SK-N-SH (cell line): ENCODE results near the gene C1QTNF5. TPM values are rescaled to one million over a fixed set of nuclear protein-coding genes. Genes with fewer than 3 reads are reported as not detected.

Experiments used
- CTCF ChIA-PET: fragments of 300-600, 350-600 bp; formaldehyde crosslinking; extraction: SDS; loops from one replicate; lab custom pipeline; 2021; lab: Yijun Ruan, JAX
- POLR2A ChIA-PET: fragments of 350-600 bp; sonication (Branson Sonifier 250); formaldehyde crosslinking; extraction: SDS; loops from one replicate; lab custom pipeline; 2020; ENCODE audit warnings: antibody characterized with exemption, inconsistent platforms; lab: Yijun Ruan, JAX
- DNase-seq: peaks from one replicate; pipeline ENCODE4 v3.0.0; 2012
- H2AFZ ChIP-seq: fragments of 200-600 bp; sonication (generic); 2 replicates; pipeline ENCODE4 v1.8.1; 2016; ENCODE audit warnings: antibody characterized with exemption, mild to moderate bottlenecking, low read depth
- H3F3A ChIP-seq: fragments of 200-600 bp; sonication (generic); replicated peaks from 2 replicates; pipeline ENCODE3; 2016; ENCODE audit warnings: antibody characterized with exemption, mild to moderate bottlenecking; ENCODE audit not compliant: insufficient read depth
- H3K27ac ChIP-seq, 2 experiments: fragments of 200-500 bp in 1 of 2; fragments of 200-600 bp in 1 of 2; sonication (Bioruptor generic) in 1 of 2; sonication (generic), shearing (Covaris generic) in 1 of 2; 2 replicates each; pipeline versions ENCODE4 v1.5.1 to v1.6.1; 2014 to 2016; ENCODE audit warnings: low read depth in 2 of 2, inconsistent platforms in 1 of 2, low read length in 1 of 2, mild to moderate bottlenecking in 1 of 2, mixed read lengths in 1 of 2
- H3K27me3 ChIP-seq: fragments of 200-600 bp; sonication (generic), shearing (Covaris generic); 2 replicates; pipeline ENCODE4 v1.6.1; 2016; ENCODE audit warnings: mixed run types; ENCODE audit not compliant: insufficient read depth
- H3K36me3 ChIP-seq, 2 experiments: fragments of 200-500 bp in 1 of 2; fragments of 200-600 bp in 1 of 2; sonication (Bioruptor generic) in 1 of 2; sonication (generic) in 1 of 2; replicated peaks in 1 of 2; 2 replicates each; pipeline versions ENCODE3 to v1.5.1; 2014 to 2016; ENCODE audit warnings: low read length in 1 of 2, mild to moderate bottlenecking in 1 of 2; ENCODE audit not compliant: insufficient read depth in 2 of 2, control insufficient read depth in 1 of 2
- H3K4me1 ChIP-seq, 2 experiments: fragments of 200-500 bp in 1 of 2; fragments of 200-600 bp in 1 of 2; sonication (Bioruptor generic) in 1 of 2; sonication (generic), shearing (Covaris generic) in 1 of 2; 2 replicates each; pipeline versions ENCODE4 v1.5.1 to v1.6.1; 2014 to 2016; ENCODE audit warnings: low read depth in 1 of 2, low read length in 1 of 2, mixed run types in 1 of 2; ENCODE audit not compliant: insufficient read depth in 2 of 2, control insufficient read depth in 1 of 2
- H3K4me2 ChIP-seq: fragments of 200-600 bp; sonication (generic), shearing (Covaris generic); 2 replicates; pipeline ENCODE4 v1.6.1; 2017; ENCODE audit warnings: mixed run types
- H3K4me3 ChIP-seq, 2 experiments: fragments of 200-500 bp in 1 of 2; fragments of 200-600 bp in 1 of 2; sonication (Bioruptor generic) in 1 of 2; sonication (generic), shearing (Covaris generic) in 1 of 2; 2 replicates each; pipeline versions ENCODE4 v1.5.1 to v1.8.1; 2014 to 2016; ENCODE audit warnings: low read depth in 2 of 2, inconsistent platforms in 1 of 2, low read length in 1 of 2, mild to moderate bottlenecking in 1 of 2, mixed read lengths in 1 of 2, moderate library complexity in 1 of 2
- H3K79me2 ChIP-seq: fragments of 200-600 bp; sonication (generic); 2 replicates; pipeline ENCODE4 v1.8.1; 2017; ENCODE audit warnings: mild to moderate bottlenecking; ENCODE audit not compliant: insufficient read depth
- H3K9ac ChIP-seq: fragments of 200-600 bp; sonication (generic); 2 replicates; pipeline ENCODE4 v1.6.1; 2017; ENCODE audit warnings: mixed run types
- H3K9me2 ChIP-seq: fragments of 200-600 bp; sonication (generic); 2 replicates; pipeline ENCODE4 v1.6.1; 2017; ENCODE audit warnings: mixed run types
- H3K9me3 ChIP-seq: fragments of 200-600 bp; sonication (generic); 2 replicates; pipeline ENCODE4 v1.6.1; 2017; ENCODE audit warnings: mixed run types, mild to moderate bottlenecking, moderate library complexity
- H4K20me1 ChIP-seq: fragments of 200-600 bp; sonication (generic); 2 replicates; pipeline ENCODE4 v1.6.1; 2017; ENCODE audit warnings: mild to moderate bottlenecking, mixed run types; ENCODE audit not compliant: insufficient read depth
- EP300 ChIP-seq, 2 experiments: IDR thresholded peaks; 2 replicates each; pipeline versions ENCODE4 v1.4.0 to v1.6.1; 2012; ENCODE audit warnings: borderline replicate concordance in 1 of 2, low read depth in 1 of 2, low read length in 1 of 2
- FOXJ3 ChIP-seq: sonication (generic); formaldehyde crosslinking; IDR thresholded peaks from 2 replicates; pipeline ENCODE4 v1.5.1; 2020; ENCODE audit warnings: mild to moderate bottlenecking, missing genetic modification reagents
- GABPA ChIP-seq: IDR thresholded peaks from 2 replicates; pipeline ENCODE4 v1.4.0; 2012; ENCODE audit warnings: low read depth, mild to moderate bottlenecking
- GATA2 ChIP-seq: sonication (generic); formaldehyde crosslinking; IDR thresholded peaks from 2 replicates; pipeline ENCODE4 v1.5.0; 2020; ENCODE audit warnings: mild to moderate bottlenecking, missing genetic modification reagents
- MEF2A ChIP-seq: IDR thresholded peaks from 2 replicates; pipeline ENCODE4 v1.4.0; 2012; ENCODE audit warnings: low read depth, borderline replicate concordance
- MXI1 ChIP-seq: IDR thresholded peaks from 2 replicates; pipeline ENCODE4 v1.6.1; 2012; ENCODE audit warnings: mild to moderate bottlenecking, low read depth, low read length, improper control_type of control experiment
- NRF1 ChIP-seq: IDR thresholded peaks from 2 replicates; pipeline ENCODE4 v1.6.1; 2012; ENCODE audit warnings: low read depth, mild to moderate bottlenecking, low read length
- POLR2AphosphoS5 ChIP-seq: IDR thresholded peaks from 2 replicates; pipeline ENCODE4 v1.6.1; 2012; ENCODE audit warnings: low read depth, low read length
- RAD21 ChIP-seq: IDR thresholded peaks from 2 replicates; pipeline ENCODE4 v1.6.1; 2012; ENCODE audit warnings: mild to moderate bottlenecking, low read length
- RCOR1 ChIP-seq: fragments of 150-350 bp; IDR thresholded peaks from 2 replicates; pipeline ENCODE4 v1.6.1; 2017; ENCODE audit warnings: antibody characterized with exemption, low read length
- RFX5 ChIP-seq: IDR thresholded peaks from 2 replicates; pipeline ENCODE4 v1.6.1; 2012; ENCODE audit warnings: mild to moderate bottlenecking, improper control_type of control experiment, low read length
- SIN3A ChIP-seq: IDR thresholded peaks from 2 replicates; pipeline ENCODE4 v1.6.1; 2012; ENCODE audit warnings: low read depth, mild to moderate bottlenecking, low read length, moderate library complexity, borderline replicate concordance
- YY1 ChIP-seq: IDR thresholded peaks from 2 replicates; pipeline ENCODE4 v1.4.0; 2012; ENCODE audit warnings: low read depth, mild to moderate bottlenecking
- WGBS: methylation state at CpG from one replicate; pipeline ENCODE4 v1.1.6; 2017; ENCODE audit warnings: low lambda C conversion rate; 5-methylcytosine and 5-hydroxymethylcytosine counted together
- polyA plus RNA-seq, 3 experiments: library from polyadenylated mRNA; depleted of rRNA; stranded (reverse); fragments of >200 nt; gene quantifications; 2 replicates each; pipeline ENCODE4 v1.2.3, GENCODE V29; 2012
- TF ChIP-seq, protein P1 (sequence below): IDR thresholded peaks from 2 replicates; pipeline ENCODE4 v1.4.0; 2012; ENCODE audit warnings: low read depth, borderline replicate concordance
- TF ChIP-seq, protein P2 (sequence below): IDR thresholded peaks from 2 replicates; pipeline ENCODE4; 2012
- TF ChIP-seq, protein P3 (sequence below): IDR thresholded peaks from 2 replicates; pipeline ENCODE4 v1.4.0; 2012; ENCODE audit warnings: low read depth, borderline replicate concordance

C1QTNF5 gene
- polyA plus RNA-seq, 1 of the 3 experiments (the other 2 are of a cell fraction) = 0.71 TPM

DNA sequence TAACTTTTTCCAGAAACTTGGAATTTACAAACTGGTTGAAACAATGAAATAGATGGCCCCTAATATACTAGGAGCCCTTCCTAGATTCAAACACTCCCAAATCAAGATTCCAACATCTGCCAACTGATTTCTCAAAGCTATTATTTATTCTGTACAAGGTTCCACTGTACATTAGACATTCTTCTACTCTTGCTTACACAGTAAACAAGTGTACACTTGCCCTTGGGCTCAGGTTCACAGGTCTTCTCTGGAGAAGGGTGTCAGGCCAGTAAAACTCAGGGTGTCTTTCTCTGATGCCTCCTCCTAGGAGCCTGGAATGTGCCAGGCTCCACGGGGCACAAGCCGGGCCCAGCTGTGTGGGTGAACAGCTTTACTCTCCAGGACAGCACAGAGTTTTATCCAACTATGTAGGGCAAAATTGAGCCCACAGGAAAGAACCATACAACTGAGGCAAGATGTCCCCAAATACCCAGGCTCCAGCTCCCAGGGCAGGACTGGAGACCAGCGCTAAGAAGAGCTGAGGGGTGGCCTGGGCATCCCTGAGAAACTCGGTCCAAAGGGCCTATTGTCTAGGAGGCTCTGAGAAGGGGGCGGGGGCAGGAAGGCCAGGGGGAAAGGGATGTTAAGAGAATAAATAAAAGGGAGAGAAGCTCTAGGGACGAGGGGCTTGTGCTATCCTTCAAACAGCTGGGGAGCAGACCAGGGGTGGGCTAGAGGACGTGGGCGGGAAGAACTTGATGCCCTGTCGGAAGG lies 14.6 kb upstream of the C1QTNF5 start:
- H2AFZ ChIP-seq = no peak overlapping the region
- ChIA-PET CTCF (interaction anchor here (0.9 to 5.1 kb wide), 32 partner anchors 9 to 399 kb away, joined by 3 to 308 read pairs (median 6); partner anchors contain the start of genes C1QTNF5, C2CD2L, MFRP and RNF26), POLR2A (interaction anchor here (2.4 kb wide), 1 partner anchor 19 kb away, joined by 9 read pairs; no protein-coding TSS in a partner anchor)
- no peaks in the 10 kb centered on the region for H3K9me3 ChIP-seq
- no peaks in the 10 kb centered on the region for H3K27me3 ChIP-seq
- H3K27ac ChIP-seq = no peak overlapping the region
- no peak overlapping the region for H3K4me2 ChIP-seq
- H3F3A ChIP-seq = no peaks in the 10 kb centered on the region
- H3K9ac ChIP-seq = no peak overlapping the region
- H3K4me3 ChIP-seq = no peak overlapping the region
- no peaks in the 10 kb centered on the region for H3K9me2 ChIP-seq
- TF ChIP-seq RFX5 = no peak
- DNase-seq = no peak
- no peaks in the 10 kb centered on the region for H4K20me1 ChIP-seq
- H3K36me3 ChIP-seq = peaks cover 0 to 3% of the 10 kb centered on the region in 2 experiments
- H3K4me1 ChIP-seq = peaks cover 0 to 16% of the 10 kb centered on the region in 2 experiments; a peak in 1 of 4 replicates
- WGBS = 68% methylated on average over 9 of the region's 9 CpGs
- H3K79me2 ChIP-seq = no peaks in the 10 kb centered on the region

DNA sequence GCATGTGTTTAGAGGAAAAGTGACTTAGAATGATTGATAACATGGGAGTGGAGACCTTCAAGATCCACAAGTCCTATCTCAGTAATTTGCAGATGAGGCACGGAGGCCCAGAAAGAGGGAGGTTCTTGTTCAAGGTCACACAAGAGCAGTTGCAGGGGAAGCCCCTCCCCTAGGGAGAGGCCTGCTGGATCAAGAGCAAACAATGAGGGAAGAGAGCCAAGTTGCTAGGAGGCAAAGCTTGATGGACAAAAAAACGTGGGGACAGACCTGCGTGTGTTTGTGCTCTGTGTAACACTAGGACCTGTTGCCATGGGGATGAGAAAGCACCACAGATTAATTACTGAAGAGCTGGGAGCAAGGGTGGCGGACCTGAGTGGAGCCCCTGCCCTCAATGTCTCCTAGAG lies 12.2 kb upstream of the C1QTNF5 start:
- CTCF ChIA-PET = interaction anchor here (0.6 to 11.0 kb wide), 12 partner anchors 9 to 157 kb away, joined by 3 to 85 read pairs (median 5); partner anchors contain the start of genes C1QTNF5, MCAM and USP2

DNA sequence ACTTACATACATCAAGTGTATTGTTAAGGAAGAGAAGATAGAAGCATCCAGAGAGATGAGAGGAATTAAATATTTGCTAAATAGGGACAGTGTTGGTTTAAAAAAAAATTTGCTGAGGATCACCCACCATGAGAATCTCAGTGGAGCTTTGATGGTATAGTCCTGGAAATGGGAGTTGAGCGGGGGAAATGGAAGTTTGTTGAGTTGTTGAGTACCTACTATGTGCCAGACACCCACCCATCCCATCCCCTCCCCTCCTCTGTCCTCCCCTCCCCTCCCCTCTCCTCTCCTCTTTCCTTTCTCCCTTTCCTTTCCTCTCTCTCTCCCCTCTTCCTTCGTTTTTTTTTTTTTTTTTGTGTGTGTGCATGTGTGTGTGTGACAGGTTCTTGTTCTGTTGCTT lies 10.5 kb upstream of the C1QTNF5 start:
- no peak for DNase-seq
- Histone ChIP-seq H3K9me2 (no peaks in the 10 kb centered on the region), H3K4me1 (peaks cover 0 to 18% of the 10 kb centered on the region in 2 experiments; a peak in 1 of 4 replicates), H3K9ac (no peak overlapping the region), H3K4me3 (no peak overlapping the region), H4K20me1 (no peaks in the 10 kb centered on the region), H3K27ac (no peak overlapping the region), H3K9me3 (no peaks in the 10 kb centered on the region), H3F3A (no peaks in the 10 kb centered on the region), H3K4me2 (no peak overlapping the region), H3K79me2 (no peaks in the 10 kb centered on the region), H3K36me3 (no peaks in the 10 kb centered on the region), H3K27me3 (no peaks in the 10 kb centered on the region; the same call in 1 of the 2 replicates), H2AFZ (no peak overlapping the region)
- WGBS = 45% methylated on average over 2 of the region's 2 CpGs
- POLR2A ChIA-PET = no interaction called here
- CTCF ChIA-PET = interaction anchor here (1.1 to 11.0 kb wide), 7 partner anchors 11 to 124 kb away, joined by 3 to 85 read pairs (median 16); partner anchors contain the start of gene USP2
- TF ChIP-seq YY1 = no peak
- no peak for TF ChIP-seq SIN3A
- no peak for TF ChIP-seq EP300 (IDR thresholded peaks at IDR 0.05; ENCODE audit: borderline replicate concordance in 1 of 2, low read depth in 1 of 2, low read length in 1 of 2)
- no peak for TF ChIP-seq GATA2 (CRISPR knock-in tag)
- TF ChIP-seq, protein P1, sequence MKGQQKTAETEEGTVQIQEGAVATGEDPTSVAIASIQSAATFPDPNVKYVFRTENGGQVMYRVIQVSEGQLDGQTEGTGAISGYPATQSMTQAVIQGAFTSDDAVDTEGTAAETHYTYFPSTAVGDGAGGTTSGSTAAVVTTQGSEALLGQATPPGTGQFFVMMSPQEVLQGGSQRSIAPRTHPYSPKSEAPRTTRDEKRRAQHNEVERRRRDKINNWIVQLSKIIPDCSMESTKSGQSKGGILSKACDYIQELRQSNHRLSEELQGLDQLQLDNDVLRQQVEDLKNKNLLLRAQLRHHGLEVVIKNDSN = no peak
- no peak for TF ChIP-seq MEF2A
- no peak for TF ChIP-seq POLR2AphosphoS5
- TF ChIP-seq, protein P2, sequence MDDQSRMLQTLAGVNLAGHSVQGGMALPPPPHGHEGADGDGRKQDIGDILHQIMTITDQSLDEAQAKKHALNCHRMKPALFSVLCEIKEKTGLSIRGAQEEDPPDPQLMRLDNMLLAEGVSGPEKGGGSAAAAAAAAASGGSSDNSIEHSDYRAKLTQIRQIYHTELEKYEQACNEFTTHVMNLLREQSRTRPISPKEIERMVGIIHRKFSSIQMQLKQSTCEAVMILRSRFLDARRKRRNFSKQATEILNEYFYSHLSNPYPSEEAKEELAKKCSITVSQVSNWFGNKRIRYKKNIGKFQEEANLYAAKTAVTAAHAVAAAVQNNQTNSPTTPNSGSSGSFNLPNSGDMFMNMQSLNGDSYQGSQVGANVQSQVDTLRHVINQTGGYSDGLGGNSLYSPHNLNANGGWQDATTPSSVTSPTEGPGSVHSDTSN = no peak
- no peak for TF ChIP-seq FOXJ3 (CRISPR knock-in tag)
- TF ChIP-seq GABPA = no peak
- no peak for TF ChIP-seq RCOR1
- TF ChIP-seq RAD21 = no peak
- no peak for TF ChIP-seq NRF1

More for the DNA sequence above, 12.2 kb upstream of the C1QTNF5 start:
- peak overlapping the region in 1 of 2 experiments; percentile 35; a peak in 1 of 4 replicates for H3K27ac ChIP-seq
- no peak overlapping the region for H2AFZ ChIP-seq
- no peaks in the 10 kb centered on the region for H4K20me1 ChIP-seq
- no peak overlapping the region for H3K4me3 ChIP-seq
- no peak overlapping the region for H3K9ac ChIP-seq
- POLR2A ChIA-PET = interaction anchor here (1.2 kb wide), 1 partner anchor 16 kb away, joined by 3 read pairs; no protein-coding TSS in a partner anchor
- H3K4me1 ChIP-seq = peaks cover 0 to 18% of the 10 kb centered on the region in 2 experiments; a peak in 1 of 4 replicates
- DNase-seq = peak; percentile 77
- no peaks in the 10 kb centered on the region for H3K36me3 ChIP-seq
- TF ChIP-seq MXI1 = peak; percentile 49; the same call in 1 of the 2 replicates
- TF ChIP-seq EP300 (IDR thresholded peaks at IDR 0.05; ENCODE audit: borderline replicate concordance in 1 of 2, low read depth in 1 of 2, low read length in 1 of 2) = no peak
- TF ChIP-seq, protein P3, sequence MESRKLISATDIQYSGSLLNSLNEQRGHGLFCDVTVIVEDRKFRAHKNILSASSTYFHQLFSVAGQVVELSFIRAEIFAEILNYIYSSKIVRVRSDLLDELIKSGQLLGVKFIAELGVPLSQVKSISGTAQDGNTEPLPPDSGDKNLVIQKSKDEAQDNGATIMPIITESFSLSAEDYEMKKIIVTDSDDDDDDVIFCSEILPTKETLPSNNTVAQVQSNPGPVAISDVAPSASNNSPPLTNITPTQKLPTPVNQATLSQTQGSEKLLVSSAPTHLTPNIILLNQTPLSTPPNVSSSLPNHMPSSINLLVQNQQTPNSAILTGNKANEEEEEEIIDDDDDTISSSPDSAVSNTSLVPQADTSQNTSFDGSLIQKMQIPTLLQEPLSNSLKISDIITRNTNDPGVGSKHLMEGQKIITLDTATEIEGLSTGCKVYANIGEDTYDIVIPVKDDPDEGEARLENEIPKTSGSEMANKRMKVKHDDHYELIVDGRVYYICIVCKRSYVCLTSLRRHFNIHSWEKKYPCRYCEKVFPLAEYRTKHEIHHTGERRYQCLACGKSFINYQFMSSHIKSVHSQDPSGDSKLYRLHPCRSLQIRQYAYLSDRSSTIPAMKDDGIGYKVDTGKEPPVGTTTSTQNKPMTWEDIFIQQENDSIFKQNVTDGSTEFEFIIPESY = no peak
- H3K9me2 ChIP-seq = no peaks in the 10 kb centered on the region
- no peaks in the 10 kb centered on the region for H3K9me3 ChIP-seq
- no peaks in the 10 kb centered on the region for H3F3A ChIP-seq
- H3K79me2 ChIP-seq = no peaks in the 10 kb centered on the region
- H3K4me2 ChIP-seq = no peak overlapping the region
- H3K27me3 ChIP-seq = no peaks in the 10 kb centered on the region; the same call in 1 of the 2 replicates
- 45% methylated on average over 4 of the region's 4 CpGs for WGBS
